Stomach (tissue), 19 donors: Measurements from ENCODE around the gene OXSM. TPM values are rescaled to one million over a fixed set of nuclear protein-coding genes. Genes with fewer than 3 reads are reported as not detected.

Experiments used
- DNase-seq, 2 donors: peaks; one replicate each; pipeline versions ENCODE4 v3.0.0 to v3.0.0-alpha.2; 2013 to 2019
- H3K27ac ChIP-seq, 5 donors: fragments of 200-600 bp in 4 of 5; sonication (generic) in 4 of 5; one replicate each; pipeline ENCODE4 v1.5.1; 2013 to 2019; ENCODE audit warnings: mild to moderate bottlenecking in 1 of 5, moderate library complexity in 1 of 5
- H3K27me3 ChIP-seq, 3 donors: fragments of 200-600 bp; sonication (generic); one replicate each; pipeline ENCODE4 v1.5.1; 2017 to 2019; ENCODE audit warnings: mixed run types in 1 of 3
- H3K36me3 ChIP-seq, 4 donors: fragments of 200-600 bp; sonication (generic); 1 replicate in 3 of 4; 2 replicates in 1 of 4; pipeline ENCODE4 v1.5.1; 2016 to 2019
- H3K4me1 ChIP-seq, 4 donors: fragments of 200-600 bp; sonication (generic); one replicate each; pipeline ENCODE4 v1.5.1; 2016 to 2019
- H3K4me3 ChIP-seq, 4 donors: fragments of 200-600 bp; sonication (generic) in 3 of 4; one replicate each; pipeline ENCODE4 v1.5.1; 2016 to 2019; ENCODE audit warnings: mild to moderate bottlenecking in 1 of 4
- H3K9me3 ChIP-seq, 4 donors: fragments of 200-600 bp; sonication (generic); one replicate each; pipeline ENCODE4 v1.5.1; 2016 to 2019
- EP300 ChIP-seq: sonication (generic); formaldehyde crosslinking; IDR thresholded peaks from one replicate; pipeline ENCODE4 v1.6.1; 2017; ENCODE audit warnings: antibody characterized with exemption
- POLR2A ChIP-seq, 4 donors: fragments of 450-650 bp; IDR thresholded peaks; one replicate each; pipeline ENCODE4 v1.6.1; 2016; ENCODE audit warnings: antibody characterized with exemption in 4 of 4, control low read depth in 2 of 4, mild to moderate bottlenecking in 1 of 4, moderate library complexity in 1 of 4
- POLR2AphosphoS5 ChIP-seq, 3 donors: sonication (generic); formaldehyde crosslinking; IDR thresholded peaks; one replicate each; pipeline ENCODE4 v1.6.1; 2016; ENCODE audit warnings: antibody characterized with exemption in 3 of 3
- WGBS, 5 donors: extraction: QIAGEN DNeasy Blood & Tissue Kit in 3 of 5; methylation state at CpG; one replicate each; pipeline versions ENCODE4 v1.1.5 to v1.1.7; 2013 to 2018; 5-methylcytosine and 5-hydroxymethylcytosine counted together
- intact Hi-C: fragments of 100-400 bp; cut with DNase I; formaldehyde crosslinking; loops from one replicate; pipeline ENCODE4 v1.15.1; 2023; ENCODE audit warnings: low total_unique reads
- long read RNA-seq, 10 donors: transcript quantifications; one replicate each; lab custom pipeline, GENCODE V29; 2026
- polyA plus RNA-seq, 3 donors: library from polyadenylated mRNA; stranded (reverse); fragments of 200-250 nt; gene quantifications; one replicate each; pipeline ENCODE4 v1.2.3, GENCODE V29; 2013
- total RNA-seq, 5 donors: library from RNA; depleted of rRNA; stranded (reverse); fragments of >200 nt; gene quantifications; one replicate each; pipeline versions ENCODE4 v1.1.0 to v1.2.3, GENCODE V29; 2014 to 2016
- TF ChIP-seq, protein P1 (sequence below), 7 experiments: fragments of 450-650 bp in 4 of 7; fragments of 200-600 bp in 3 of 7; sonication (generic) in 3 of 7; IDR thresholded peaks; one replicate each; pipeline ENCODE4 v1.5.1; 2016 to 2019; ENCODE audit warnings: antibody characterized with exemption in 7 of 7, control low read depth in 2 of 7, mild to moderate bottlenecking in 1 of 7
- donor health status: healthy with polysubstance abuse.
- donor health status: Bipolar disorder and iron deficiency.
- donor health status: healthy.

OXSM gene
- total RNA-seq (10 to 100 TPM in 1 of 5 donors, 1 to 10 TPM in 2, under 1 TPM in 1, not detected in 1; 0.58 to 89.3 (median 8.4) TPM), polyA plus RNA-seq (10 to 100 TPM in 2 of 3 donors, 1 to 10 TPM in 1; 8.4 to 15.1 (median 14.4) TPM)
- long read RNA-seq, donor 1, partial matches to known transcripts = 0 of 3 reads
- long read RNA-seq, donor 1, other reads (novel, unspliced or antisense) = 0 of 3 reads
- long read RNA-seq, donor 2, partial matches to known transcripts = 0 of 4 reads
- long read RNA-seq, donor 2, other reads (novel, unspliced or antisense) = 0 of 4 reads
- long read RNA-seq, donor 3, partial matches to known transcripts = 0 of 3 reads
- long read RNA-seq, donor 3, other reads (novel, unspliced or antisense) = 0 of 3 reads
- long read RNA-seq, donor 4 = 0 reads
- long read RNA-seq, donor 5, transcript OXSM-201 (3 exons, 1,519 nt) = major isoform, 7 of 13 reads
- long read RNA-seq, donor 5, partial matches to known transcripts = 6 of 13 reads
- long read RNA-seq, donor 5, other reads (novel, unspliced or antisense) = 0 of 13 reads
- long read RNA-seq, donor 6 = 0 reads
- long read RNA-seq, donor 7, partial matches to known transcripts = 7 of 10 reads
- long read RNA-seq, donor 7, other reads (novel, unspliced or antisense) = 0 of 10 reads
- long read RNA-seq, donor 8, partial matches to known transcripts = 6 of 10 reads
- long read RNA-seq, donor 8, other reads (novel, unspliced or antisense) = 0 of 10 reads
- long read RNA-seq, donor 9, partial matches to known transcripts = 17 of 21 reads
- long read RNA-seq, donor 9, other reads (novel, unspliced or antisense) = 0 of 21 reads
- long read RNA-seq, donor 10, partial matches to known transcripts = 0 of 4 reads
- long read RNA-seq, donor 10, other reads (novel, unspliced or antisense) = 0 of 4 reads

DNA sequence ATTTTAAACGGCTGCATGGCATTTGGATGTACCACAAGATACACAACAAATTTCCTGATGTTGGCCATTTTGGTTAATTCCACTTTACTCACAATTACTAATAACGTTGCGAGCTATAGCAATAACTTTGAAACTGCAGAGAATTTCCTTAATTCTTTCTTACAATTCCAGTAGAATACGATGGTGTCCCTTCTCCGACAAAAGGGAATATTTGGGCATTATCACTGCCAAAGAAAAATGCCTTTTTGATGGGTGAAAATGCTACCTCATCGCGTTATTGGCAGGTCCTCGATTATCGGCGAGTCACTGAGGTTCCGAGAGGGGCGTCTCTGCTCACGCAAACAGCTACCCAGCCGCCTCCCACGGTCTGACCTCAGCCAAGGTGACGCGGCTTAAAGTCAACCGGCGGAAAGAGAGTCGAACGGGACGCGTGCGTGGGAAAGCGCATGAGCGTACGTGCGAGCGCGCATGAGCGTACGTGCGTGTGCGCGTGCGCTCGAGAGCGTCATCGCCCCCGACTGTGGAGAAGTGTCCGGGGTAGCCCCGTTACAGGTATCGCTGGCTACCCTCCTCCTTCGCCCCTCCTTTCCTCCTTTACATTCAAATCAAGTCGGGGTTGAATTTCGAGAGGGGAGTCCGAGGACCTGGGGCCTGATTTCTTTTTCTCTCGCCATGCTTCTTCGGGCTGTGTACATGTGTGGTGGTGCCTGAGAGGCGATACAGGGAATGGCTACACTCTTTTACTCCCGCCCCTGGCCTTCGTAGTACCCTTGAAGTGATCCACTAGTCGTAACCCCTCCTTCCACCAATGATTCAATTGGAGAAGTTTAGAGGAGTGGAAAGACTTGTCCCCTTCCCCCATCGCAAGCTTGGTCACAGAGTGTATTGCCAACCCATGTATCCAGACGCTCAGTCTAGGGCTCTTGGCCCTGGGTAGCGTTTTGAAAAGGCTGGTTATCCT lies at the start of gene OXSM:
Gene OXSM (plus strand): TSS at position 495 of the 961 bp plus-strand sequence. CDS start 931 bp downstream, outside the sequence.
- peak; percentile 91 to 98 for DNase-seq
- intact Hi-C loops = no loop called here
- H3K27ac ChIP-seq = peak within 1 kb of the TSS; percentile 79 to 94 (median 87)
- peaks cover 5 to 42% (median 26%) of the 10 kb centered on the region in 4 donors for H3K4me1 ChIP-seq
- TF ChIP-seq POLR2A (IDR thresholded peaks at IDR 0.05) = peak in 2 of 4 donors; percentile 61 to 80
- TF ChIP-seq EP300 = peak; percentile 73
- TF ChIP-seq POLR2AphosphoS5 (IDR thresholded peaks at IDR 0.05) = peak; percentile 93 to 99 (median 97)
- TF ChIP-seq, protein P1, sequence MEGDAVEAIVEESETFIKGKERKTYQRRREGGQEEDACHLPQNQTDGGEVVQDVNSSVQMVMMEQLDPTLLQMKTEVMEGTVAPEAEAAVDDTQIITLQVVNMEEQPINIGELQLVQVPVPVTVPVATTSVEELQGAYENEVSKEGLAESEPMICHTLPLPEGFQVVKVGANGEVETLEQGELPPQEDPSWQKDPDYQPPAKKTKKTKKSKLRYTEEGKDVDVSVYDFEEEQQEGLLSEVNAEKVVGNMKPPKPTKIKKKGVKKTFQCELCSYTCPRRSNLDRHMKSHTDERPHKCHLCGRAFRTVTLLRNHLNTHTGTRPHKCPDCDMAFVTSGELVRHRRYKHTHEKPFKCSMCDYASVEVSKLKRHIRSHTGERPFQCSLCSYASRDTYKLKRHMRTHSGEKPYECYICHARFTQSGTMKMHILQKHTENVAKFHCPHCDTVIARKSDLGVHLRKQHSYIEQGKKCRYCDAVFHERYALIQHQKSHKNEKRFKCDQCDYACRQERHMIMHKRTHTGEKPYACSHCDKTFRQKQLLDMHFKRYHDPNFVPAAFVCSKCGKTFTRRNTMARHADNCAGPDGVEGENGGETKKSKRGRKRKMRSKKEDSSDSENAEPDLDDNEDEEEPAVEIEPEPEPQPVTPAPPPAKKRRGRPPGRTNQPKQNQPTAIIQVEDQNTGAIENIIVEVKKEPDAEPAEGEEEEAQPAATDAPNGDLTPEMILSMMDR (IDR thresholded peaks at IDR 0.05) = no peak
- 0 to 1% (median 1%) methylated on average over 51 to 56 of the region's 56 CpGs for WGBS, 5 donors
- H3K9me3 ChIP-seq = no peaks in the 10 kb centered on the region
- H3K36me3 ChIP-seq = peaks cover 0 to 12% (median 9%) of the 10 kb centered on the region in 4 donors
- H3K27me3 ChIP-seq = no peaks in the 10 kb centered on the region
- H3K4me3 ChIP-seq = peak within 1 kb of the TSS; percentile 58 to 66 (median 60)

DNA sequence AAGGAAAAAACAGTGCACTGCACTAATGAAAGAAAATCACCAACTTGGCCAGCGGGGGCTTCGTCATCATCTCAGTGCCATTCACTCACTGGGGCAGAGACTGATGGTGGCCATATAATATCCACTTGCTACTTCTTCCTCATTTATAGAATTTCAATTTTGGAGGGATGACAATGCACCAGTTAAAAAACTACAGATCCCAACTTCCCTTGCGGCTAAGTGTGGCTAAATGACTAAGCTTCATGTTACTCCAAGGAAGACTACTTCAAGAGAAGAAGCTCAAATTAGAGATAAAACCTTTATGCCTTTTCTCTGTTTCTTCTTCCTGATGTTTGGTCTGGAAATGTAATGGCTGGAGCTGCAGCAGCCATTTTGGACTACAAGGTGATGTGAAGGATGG lies 45.4 kb upstream of the OXSM start:
- Histone ChIP-seq H3K9me3 (no peaks in the 10 kb centered on the region), H3K36me3 (peaks cover 10 to 68% (median 57%) of the 10 kb centered on the region in 4 donors), H3K4me3 (no peak overlapping the region), H3K27ac (no peak overlapping the region), H3K4me1 (no peaks in the 10 kb centered on the region), H3K27me3 (no peaks in the 10 kb centered on the region)
- 97 to 98% (median 98%) methylated on average over 3 of the region's 3 CpGs for WGBS, 5 donors
- intact Hi-C loops = no loop called here
- TF ChIP-seq, protein P1 (IDR thresholded peaks at IDR 0.05) = no peak
- no peak for TF ChIP-seq POLR2A (IDR thresholded peaks at IDR 0.05)
- TF ChIP-seq EP300 = no peak
- TF ChIP-seq POLR2AphosphoS5 (IDR thresholded peaks at IDR 0.05) = no peak
- DNase-seq = no peak

DNA sequence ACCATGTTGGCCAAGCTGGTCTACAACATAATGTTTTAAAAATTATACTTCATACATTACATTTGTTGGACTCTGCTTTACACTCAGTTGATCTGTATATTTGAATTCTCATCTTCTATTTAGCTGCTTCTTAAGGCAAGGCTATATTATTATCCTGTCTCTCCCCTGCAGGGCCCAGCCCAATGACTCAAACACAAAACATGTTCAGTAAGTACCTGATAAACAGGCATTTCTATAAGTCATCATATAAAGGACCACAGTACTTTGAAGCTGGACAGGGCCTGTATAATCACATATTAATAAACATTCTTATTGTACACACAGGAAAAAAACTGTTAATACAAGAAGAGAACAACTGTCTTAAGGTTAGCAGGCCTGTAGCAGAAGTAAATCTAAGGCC lies 42.9 kb upstream of the OXSM start:
- H3K9me3 ChIP-seq = no peaks in the 10 kb centered on the region
- intact Hi-C loops = no loop called here
- no peaks in the 10 kb centered on the region for H3K4me1 ChIP-seq
- H3K27me3 ChIP-seq = no peaks in the 10 kb centered on the region
- no peak overlapping the region for H3K27ac ChIP-seq
- no peak for TF ChIP-seq POLR2A (IDR thresholded peaks at IDR 0.05)
- no peak for TF ChIP-seq POLR2AphosphoS5 (IDR thresholded peaks at IDR 0.05)
- no peak for DNase-seq
- no peak overlapping the region for H3K4me3 ChIP-seq
- H3K36me3 ChIP-seq = peaks cover 24 to 78% (median 73%) of the 10 kb centered on the region in 4 donors

DNA sequence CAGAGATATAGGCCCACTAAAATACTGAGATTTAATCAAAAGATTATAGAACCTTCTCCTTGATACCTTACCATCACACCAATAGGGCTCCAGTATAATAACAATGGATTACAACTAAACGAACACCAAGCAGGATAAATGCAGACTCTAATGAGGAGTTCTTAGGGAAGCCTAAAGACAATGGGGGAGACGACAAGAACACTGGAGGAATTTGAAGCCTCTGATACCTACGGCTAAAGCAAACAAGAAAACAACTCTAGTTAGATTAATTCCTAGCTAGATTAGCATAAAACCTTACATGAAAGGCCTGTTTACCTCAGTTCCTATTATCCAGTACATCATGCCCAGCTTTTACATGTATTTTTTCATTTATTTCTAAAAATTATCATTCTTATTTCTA lies 41.7 kb upstream of the OXSM start:
- TF ChIP-seq, protein P1 (IDR thresholded peaks at IDR 0.05) = no peak
- TF ChIP-seq POLR2A (IDR thresholded peaks at IDR 0.05) (no peak), EP300 (no peak)
- H3K27ac ChIP-seq = no peak overlapping the region
- H3K27me3 ChIP-seq = no peaks in the 10 kb centered on the region
- 83 to 88% (median 87%) methylated on average over 3 of the region's 3 CpGs for WGBS, 5 donors
- no peaks in the 10 kb centered on the region for H3K9me3 ChIP-seq
- DNase-seq = no peak
- H3K4me3 ChIP-seq = no peak overlapping the region
- H3K36me3 ChIP-seq = peaks cover 24 to 71% (median 69%) of the 10 kb centered on the region in 4 donors
- H3K4me1 ChIP-seq = no peaks in the 10 kb centered on the region
- intact Hi-C loops = no loop called here
